Measurements from ENCODE around the gene TRPM1. TPM values are rescaled to one million over a fixed set of nuclear protein-coding genes. Genes with fewer than 3 reads are reported as not detected.

The TRPM1 gene
- total and polyA plus RNA-seq, 7 donors = 0.03 TPM; not detected in 6

GRCh38 chr15:31141792-31142191, 40.3 kb upstream of the TRPM1 start:
- Histone ChIP-seq H3K27ac (no peak overlapping the region), H3K9me3 (no peaks in the 10 kb centered on the region), H3K27me3 (ENCODE audit: insufficient read depth in 3 of 3, low read length in 2 of 3) (no peaks in the 10 kb centered on the region), H3K36me3 (ENCODE audit: insufficient read depth in 1 of 2, low read depth in 1 of 2) (no peaks in the 10 kb centered on the region), H3K4me1 (no peaks in the 10 kb centered on the region), H3K4me3 (no peak overlapping the region)
- no peak for DNase-seq
- no peak for ATAC-seq
- TF ChIP-seq, protein P1, sequence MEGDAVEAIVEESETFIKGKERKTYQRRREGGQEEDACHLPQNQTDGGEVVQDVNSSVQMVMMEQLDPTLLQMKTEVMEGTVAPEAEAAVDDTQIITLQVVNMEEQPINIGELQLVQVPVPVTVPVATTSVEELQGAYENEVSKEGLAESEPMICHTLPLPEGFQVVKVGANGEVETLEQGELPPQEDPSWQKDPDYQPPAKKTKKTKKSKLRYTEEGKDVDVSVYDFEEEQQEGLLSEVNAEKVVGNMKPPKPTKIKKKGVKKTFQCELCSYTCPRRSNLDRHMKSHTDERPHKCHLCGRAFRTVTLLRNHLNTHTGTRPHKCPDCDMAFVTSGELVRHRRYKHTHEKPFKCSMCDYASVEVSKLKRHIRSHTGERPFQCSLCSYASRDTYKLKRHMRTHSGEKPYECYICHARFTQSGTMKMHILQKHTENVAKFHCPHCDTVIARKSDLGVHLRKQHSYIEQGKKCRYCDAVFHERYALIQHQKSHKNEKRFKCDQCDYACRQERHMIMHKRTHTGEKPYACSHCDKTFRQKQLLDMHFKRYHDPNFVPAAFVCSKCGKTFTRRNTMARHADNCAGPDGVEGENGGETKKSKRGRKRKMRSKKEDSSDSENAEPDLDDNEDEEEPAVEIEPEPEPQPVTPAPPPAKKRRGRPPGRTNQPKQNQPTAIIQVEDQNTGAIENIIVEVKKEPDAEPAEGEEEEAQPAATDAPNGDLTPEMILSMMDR (IDR thresholded peaks at IDR 0.05) = no peak
- intact Hi-C loops (cut with DNase I) = no loop called here

GRCh38 chr15:31136607-31137328, 35.2 kb upstream of the TRPM1 start:
- no peak for ATAC-seq
- no peak for DNase-seq
- 60 to 63% (median 62%) methylated on average over 6 of the region's 6 CpGs for WGBS, 3 donors
- Histone ChIP-seq H3K27me3 (ENCODE audit: insufficient read depth in 3 of 3, low read length in 2 of 3) (no peaks in the 10 kb centered on the region), H3K27ac (no peak overlapping the region), H3K4me1 (no peaks in the 10 kb centered on the region), H3K9me3 (no peaks in the 10 kb centered on the region), H3K4me3 (no peak overlapping the region), H3K36me3 (ENCODE audit: insufficient read depth in 1 of 2, low read depth in 1 of 2) (no peaks in the 10 kb centered on the region)
- intact Hi-C loops (cut with DNase I) = no loop called here
- TF ChIP-seq, protein P1 (IDR thresholded peaks at IDR 0.05) = no peak

DNA sequence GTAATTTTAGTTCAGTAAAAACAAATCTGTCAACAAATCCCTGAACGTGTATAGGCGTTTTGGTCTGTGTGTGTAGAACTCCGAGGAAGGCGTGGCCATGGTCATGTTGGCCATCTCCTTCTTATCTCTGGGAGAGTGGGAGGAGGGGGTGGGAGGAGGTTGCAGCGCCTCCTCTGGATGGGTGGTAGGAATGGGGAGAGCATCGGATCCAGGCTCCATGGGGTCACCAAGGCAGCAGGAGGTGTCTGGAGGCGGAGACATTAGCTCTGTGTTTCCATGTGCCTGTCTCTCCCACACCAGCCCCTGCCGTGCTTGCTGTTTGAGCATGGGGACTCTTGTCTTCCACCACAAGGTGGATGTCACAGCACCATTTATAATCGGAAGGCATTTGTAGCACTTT, 34.5 kb upstream of the TRPM1 start:
- Histone ChIP-seq H3K4me3 (no peak overlapping the region), H3K9me3 (no peaks in the 10 kb centered on the region), H3K27ac (no peak overlapping the region), H3K36me3 (ENCODE audit: insufficient read depth in 1 of 2, low read depth in 1 of 2) (no peaks in the 10 kb centered on the region), H3K27me3 (ENCODE audit: insufficient read depth in 3 of 3, low read length in 2 of 3) (no peaks in the 10 kb centered on the region), H3K4me1 (no peaks in the 10 kb centered on the region)
- DNase-seq (no peak), ATAC-seq (no peak)
- intact Hi-C loops (cut with DNase I) = no loop called here
- WGBS, 3 donors = 69 to 82% (median 74%) methylated on average over 9 of the region's 9 CpGs
- TF ChIP-seq, protein P1 (IDR thresholded peaks at IDR 0.05) = no peak

DNA sequence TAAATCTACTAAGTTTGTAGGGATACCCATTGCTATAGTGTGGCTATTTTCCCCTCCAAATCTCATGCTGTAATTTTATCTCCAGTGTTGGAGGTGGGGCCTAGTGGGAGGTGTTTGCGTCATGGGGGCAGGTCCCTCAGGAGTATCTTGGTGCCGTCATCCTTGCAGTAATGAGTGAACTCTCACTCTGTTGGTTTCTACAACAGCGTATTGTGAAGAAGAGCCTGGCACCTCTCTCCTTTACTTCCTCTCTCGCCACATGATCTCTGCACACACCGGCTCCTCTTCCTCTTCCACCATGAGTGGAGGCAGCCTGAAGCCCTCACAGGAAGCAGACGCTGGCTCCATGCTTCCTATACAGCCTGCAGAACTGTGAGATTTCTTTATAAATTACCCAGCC, 34.0 kb upstream of the TRPM1 start:
- 70 to 84% (median 75%) methylated on average over 6 of the region's 6 CpGs for WGBS, 3 donors
- no peak for DNase-seq
- TF ChIP-seq, protein P1 (IDR thresholded peaks at IDR 0.05) = no peak
- Histone ChIP-seq H3K9me3 (no peaks in the 10 kb centered on the region), H3K4me1 (no peaks in the 10 kb centered on the region), H3K27me3 (ENCODE audit: insufficient read depth in 3 of 3, low read length in 2 of 3) (no peaks in the 10 kb centered on the region), H3K36me3 (ENCODE audit: insufficient read depth in 1 of 2, low read depth in 1 of 2) (no peaks in the 10 kb centered on the region), H3K4me3 (no peak overlapping the region), H3K27ac (no peak overlapping the region)
- no peak for ATAC-seq
- intact Hi-C loops (cut with DNase I) = no loop called here

- intact Hi-C loops (cut with DNase I) = no loop called here
- ATAC-seq (no peak), DNase-seq (no peak)
- H3K27ac ChIP-seq = no peak overlapping the region
- no peaks in the 10 kb centered on the region for H3K36me3 ChIP-seq (ENCODE audit: insufficient read depth in 1 of 2, low read depth in 1 of 2)
- TF ChIP-seq, protein P1 (IDR thresholded peaks at IDR 0.05) = no peak
- no peaks in the 10 kb centered on the region for H3K9me3 ChIP-seq
- no peaks in the 10 kb centered on the region for H3K27me3 ChIP-seq (ENCODE audit: insufficient read depth in 3 of 3, low read length in 2 of 3)
- 90 to 98% (median 91%) methylated on average over 5 of the region's 5 CpGs for WGBS, 3 donors
- no peak overlapping the region for H3K4me3 ChIP-seq
- H3K4me1 ChIP-seq = peaks cover 6% of the 10 kb centered on the region
Measured at GRCh38 chr15:31133890-31134289, 32.4 kb upstream of the TRPM1 start.
